ENCODE results near the gene TXNDC16. TPM values are rescaled to one million over a fixed set of nuclear protein-coding genes. Genes with fewer than 3 reads are reported as not detected.

The TXNDC16 gene
- total RNA-seq, 1 donor from 2014 or later = 8.2 TPM

DNA sequence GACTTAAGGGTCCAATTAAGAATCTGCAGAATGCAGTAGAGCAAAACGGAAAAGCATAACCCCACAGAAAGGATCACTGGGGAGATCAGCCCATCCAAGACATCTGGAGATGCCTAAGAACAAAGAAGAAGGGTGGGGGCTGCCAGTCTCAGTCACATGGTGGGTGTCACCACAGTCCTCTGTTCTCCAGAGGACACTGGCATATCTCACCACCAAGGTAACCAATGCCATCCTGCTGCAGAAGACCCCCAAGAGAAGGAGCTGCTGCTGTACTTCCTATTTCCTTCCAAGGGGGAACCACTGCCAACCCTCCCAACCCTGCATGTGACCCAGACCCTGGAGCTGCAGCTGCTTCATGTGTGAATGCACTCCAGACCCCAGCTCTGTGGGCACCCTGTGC lies 147.0 kb downstream of the TXNDC16 start:
- DNase-seq = no peak
- intact Hi-C loops (cut with DNase I) = no loop called here
- TF ChIP-seq CTCF (IDR thresholded peaks at IDR 0.05) = no peak
- no peak for ATAC-seq
- Histone ChIP-seq H3K27ac (no peak overlapping the region), H3K27me3 (ENCODE audit: low read depth) (no peaks in the 10 kb centered on the region), H3K9me3 (no peaks in the 10 kb centered on the region), H3K4me1 (peaks cover 8% of the 10 kb centered on the region), H3K36me3 (no peaks in the 10 kb centered on the region), H3K4me3 (no peak overlapping the region)

DNA sequence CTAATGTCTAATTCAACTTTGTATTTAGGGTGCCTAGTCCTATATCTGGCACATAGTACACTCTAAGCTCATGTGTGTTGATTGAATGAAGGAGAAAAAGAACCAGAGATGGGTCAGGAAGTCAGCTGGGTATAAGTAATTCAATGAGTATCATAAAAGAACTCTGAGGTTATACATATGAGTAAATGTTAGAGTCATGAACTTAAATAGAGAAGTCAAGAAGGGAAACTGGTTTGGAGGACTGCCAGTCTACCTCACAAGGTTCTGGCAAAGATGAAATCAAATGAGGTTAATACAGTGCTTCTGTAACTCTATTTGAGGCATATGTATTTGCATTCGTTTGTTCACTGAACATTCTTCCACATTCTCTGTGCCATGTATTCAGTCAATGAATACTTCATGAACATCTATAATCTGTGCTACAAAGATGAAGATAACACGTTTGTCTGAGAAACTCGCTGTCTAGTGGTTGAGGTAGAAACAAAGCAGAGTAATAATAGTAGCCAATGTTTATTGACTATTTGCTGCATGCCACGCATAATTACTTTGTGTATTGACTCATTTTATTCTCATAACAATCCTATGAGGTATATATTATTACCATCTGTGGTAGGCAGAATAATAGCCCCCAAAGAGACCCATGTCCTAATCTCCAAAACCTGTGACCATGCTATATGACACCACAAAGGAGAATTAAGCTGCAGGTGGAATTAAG lies 149.3 kb downstream of the TXNDC16 start:
- H3K4me1 ChIP-seq = peaks cover 15% of the 10 kb centered on the region
- H3K27ac ChIP-seq = no peak overlapping the region
- no peak for DNase-seq
- no peaks in the 10 kb centered on the region for H3K27me3 ChIP-seq (ENCODE audit: low read depth)
- no peak overlapping the region for H3K4me3 ChIP-seq
- H3K36me3 ChIP-seq = no peaks in the 10 kb centered on the region
- peak; percentile 36 to 61 for ATAC-seq
- no peaks in the 10 kb centered on the region for H3K9me3 ChIP-seq
- intact Hi-C loops (cut with DNase I) = no loop called here
- no peak for TF ChIP-seq CTCF (IDR thresholded peaks at IDR 0.05)

- Histone ChIP-seq H3K4me3 (no peak overlapping the region), H3K36me3 (no peaks in the 10 kb centered on the region), H3K4me1 (peaks cover 15% of the 10 kb centered on the region), H3K27me3 (ENCODE audit: low read depth) (no peaks in the 10 kb centered on the region), H3K27ac (no peak overlapping the region), H3K9me3 (no peaks in the 10 kb centered on the region)
- DNase-seq = no peak
- intact Hi-C loops (cut with DNase I) = no loop called here
- no peak for TF ChIP-seq CTCF (IDR thresholded peaks at IDR 0.05)
- peak in 1 of 2 donors; percentile 13 for ATAC-seq
These were observed 151.5 kb downstream of the TXNDC16 start for GRCh38 chr14:52400846-52401245.

DNA sequence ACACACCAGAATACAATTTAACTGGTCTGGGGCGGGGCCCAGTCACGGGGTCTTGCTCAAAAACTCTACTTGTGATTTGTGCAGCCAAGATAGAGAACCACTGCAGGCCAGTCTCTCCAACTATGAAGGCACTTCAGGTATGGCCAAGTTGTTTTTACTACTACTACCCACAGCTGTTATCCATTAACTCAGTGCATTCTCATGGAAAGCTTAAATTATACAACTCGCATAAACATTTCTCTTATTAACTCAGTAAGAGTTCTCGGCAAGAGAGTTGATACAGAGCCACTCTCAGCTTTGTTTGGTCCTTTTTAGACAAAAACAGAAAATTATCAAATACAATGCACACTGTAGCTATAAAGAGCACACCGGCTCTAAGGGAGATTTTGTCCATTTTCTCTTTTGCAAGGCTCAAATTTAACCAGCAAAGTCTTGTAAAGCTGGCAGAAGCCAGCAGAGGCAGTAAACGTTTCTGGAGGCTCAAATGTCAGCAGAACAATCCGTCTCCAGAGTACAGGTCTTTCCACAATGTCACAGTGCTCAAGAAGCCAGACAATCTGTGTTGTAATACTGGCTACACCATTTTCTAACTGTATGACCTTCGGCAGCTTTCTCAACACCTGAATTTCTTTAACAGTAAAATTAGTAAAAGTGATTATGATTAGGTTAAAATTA lies 152.2 kb downstream of the TXNDC16 start:
- no peak overlapping the region for H3K27ac ChIP-seq
- intact Hi-C loops (cut with DNase I) = no loop called here
- TF ChIP-seq CTCF (IDR thresholded peaks at IDR 0.05) = no peak
- H3K36me3 ChIP-seq = no peaks in the 10 kb centered on the region
- peaks cover 15% of the 10 kb centered on the region for H3K4me1 ChIP-seq
- H3K9me3 ChIP-seq = no peaks in the 10 kb centered on the region
- ATAC-seq (peak; percentile 44 to 54), DNase-seq (no peak)
- no peaks in the 10 kb centered on the region for H3K27me3 ChIP-seq (ENCODE audit: low read depth)
- H3K4me3 ChIP-seq = no peak overlapping the region

DNA sequence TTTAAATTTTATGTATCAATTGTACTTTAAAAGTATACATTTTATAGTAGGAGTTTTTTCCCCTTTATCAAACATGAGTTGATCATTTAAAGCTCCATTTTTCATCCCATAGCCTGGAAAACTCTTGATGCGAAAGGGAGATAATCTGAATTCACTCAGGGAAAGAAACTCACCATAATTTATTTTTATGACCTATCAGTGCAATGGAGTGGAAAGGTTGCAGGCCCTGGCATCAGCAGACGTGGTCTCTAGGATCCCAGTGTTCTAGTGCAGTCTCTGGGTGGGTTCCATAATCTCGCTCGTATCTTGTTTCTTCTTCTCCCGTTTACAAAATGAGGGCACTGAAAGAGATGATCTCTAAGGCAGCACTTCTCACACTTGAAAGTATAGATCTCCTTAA lies 153.2 kb downstream of the TXNDC16 start:
- no peaks in the 10 kb centered on the region for H3K9me3 ChIP-seq
- H3K27ac ChIP-seq = no peak overlapping the region
- H3K27me3 ChIP-seq (ENCODE audit: low read depth) = no peaks in the 10 kb centered on the region
- H3K4me1 ChIP-seq = peaks cover 15% of the 10 kb centered on the region
- H3K36me3 ChIP-seq = no peaks in the 10 kb centered on the region
- TF ChIP-seq CTCF (IDR thresholded peaks at IDR 0.05) = no peak
- ATAC-seq (no peak), DNase-seq (no peak)
- intact Hi-C loops (cut with DNase I) = no loop called here
- H3K4me3 ChIP-seq = no peak overlapping the region

All from lower lobe of right lung (tissue), 2 donors.